Keratinocyte (primary cell): ENCODE results near the gene LY9. TPM values are rescaled to one million over a fixed set of nuclear protein-coding genes. Genes with fewer than 3 reads are reported as not detected.

Experiments used
- DNase-seq: peaks from one replicate; pipeline ENCODE4 v3.0.0-alpha.2; 2011; ENCODE audit warnings: low read depth, missing footprints, low spot score
- FAIRE-seq: peaks from 2 replicates; lab custom pipeline; 2011; peaks lifted over from hg19 to GRCh38; lab: Jason Lieb, UNC
- H2AFZ ChIP-seq: 2 replicates; pipeline ENCODE4 v1.6.0; 2012; ENCODE audit warnings: low read length, control low read depth, inconsistent platforms; ENCODE audit not compliant: control insufficient read depth
- H3K27ac ChIP-seq: 2 replicates; pipeline ENCODE4 v1.5.1; 2011; ENCODE audit warnings: low read length; ENCODE audit not compliant: control insufficient read depth, insufficient read depth
- H3K27me3 ChIP-seq: 3 replicates; pipeline ENCODE4 v1.6.0; 2011; ENCODE audit warnings: low read length; ENCODE audit not compliant: control insufficient read depth, insufficient read depth; ENCODE audit errors: extremely low read depth
- H3K36me3 ChIP-seq, 2 experiments: 2 replicates in 1 of 2; 3 replicates in 1 of 2; pipeline ENCODE4 v1.5.1; 2011; ENCODE audit warnings: low read length in 2 of 2, mild to moderate bottlenecking in 1 of 2; ENCODE audit not compliant: control insufficient read depth in 2 of 2, insufficient read depth in 2 of 2; ENCODE audit errors: extremely low read depth in 1 of 2
- H3K4me1 ChIP-seq: 3 replicates; pipeline ENCODE4 v1.5.1; 2011; ENCODE audit warnings: low read length; ENCODE audit not compliant: control insufficient read depth, insufficient read depth; ENCODE audit errors: extremely low read depth
- H3K4me2 ChIP-seq: 3 replicates; pipeline ENCODE4 v1.6.0; 2011; ENCODE audit warnings: low read depth, low read length; ENCODE audit not compliant: control insufficient read depth, insufficient read depth; ENCODE audit errors: extremely low read depth
- H3K4me3 ChIP-seq, 3 experiments: fragments of 200-600 bp in 1 of 3; sonication (generic) in 1 of 3; 2 replicates in 2 of 3; 3 replicates in 1 of 3; pipeline ENCODE4 v1.5.1; 2011 to 2016; ENCODE audit warnings: low read length in 3 of 3, mild to moderate bottlenecking in 3 of 3, control low read depth in 2 of 3, inconsistent platforms in 1 of 3, low read depth in 1 of 3, mixed read lengths in 1 of 3, mixed run types in 1 of 3, moderate library complexity in 1 of 3; ENCODE audit not compliant: control insufficient read depth in 2 of 3, insufficient read depth in 2 of 3; ENCODE audit errors: extremely low read depth in 1 of 3
- H3K79me2 ChIP-seq: 2 replicates; pipeline ENCODE4 v1.6.0; 2012; ENCODE audit warnings: low read length; ENCODE audit not compliant: control insufficient read depth, insufficient read depth
- H3K9ac ChIP-seq: 3 replicates; pipeline ENCODE4 v1.6.0; 2011; ENCODE audit warnings: low read length; ENCODE audit not compliant: control insufficient read depth, insufficient read depth; ENCODE audit errors: extremely low read depth
- H3K9me1 ChIP-seq: 3 replicates; pipeline ENCODE4 v1.6.0; 2011; ENCODE audit warnings: low read length; ENCODE audit not compliant: control insufficient read depth, insufficient read depth; ENCODE audit errors: extremely low read depth
- H3K9me3 ChIP-seq: 2 replicates; pipeline ENCODE4 v1.5.1; 2012; ENCODE audit warnings: low read depth, low read length; ENCODE audit not compliant: control insufficient read depth
- H4K20me1 ChIP-seq: 3 replicates; pipeline ENCODE4 v1.6.0; 2011; ENCODE audit warnings: low read length; ENCODE audit not compliant: control insufficient read depth, insufficient read depth; ENCODE audit errors: extremely low read depth
- EZH2 ChIP-seq: IDR thresholded peaks from one replicate; pipeline ENCODE4 v1.6.1; 2012; ENCODE audit warnings: inconsistent platforms, mild to moderate bottlenecking, low read length, moderate library complexity
- dilution Hi-C: fragments of 300-500 bp; cut with MboI; formaldehyde crosslinking; loops from one replicate; pipeline ENCODE4 v1.7.0; 2020; ENCODE audit warnings: low sequenced_read_pairs; ENCODE audit not compliant: extremely low pct_ligation_motif_present
- polyA plus RNA-seq, 5 experiments: library from polyadenylated mRNA; depleted of rRNA in 3 of 5; stranded (reverse) in 3 of 5; stranded (forward) in 1 of 5; unstranded in 1 of 5; fragments of >200 nt; gene quantifications; 1 replicate in 1 of 5; 2 replicates in 3 of 5; 3 replicates in 1 of 5; pipeline versions ENCODE4 v1.2.1 to v1.2.3, GENCODE V29; 2011 to 2012; ENCODE audit warnings: missing spikeins in 2 of 5, low read depth in 1 of 5, low replicate concordance in 1 of 5
- TF ChIP-seq, protein P1 (sequence below), 3 experiments: IDR thresholded peaks in 1 of 3; conservative IDR thresholded peaks in 1 of 3; optimal IDR thresholded peaks in 1 of 3; 2 replicates in 2 of 3; 3 replicates in 1 of 3; pipeline versions ENCODE3 to v1.5.1; 2011; ENCODE audit warnings: low read length in 3 of 3, mild to moderate bottlenecking in 3 of 3, moderate library complexity in 2 of 3, control low read depth in 1 of 3, inconsistent platforms in 1 of 3; ENCODE audit not compliant: insufficient read depth in 2 of 3; ENCODE audit errors: extremely low read depth in 1 of 3

The LY9 gene
- polyA plus RNA-seq, 1 donor (not counting 4 experiments of a cell fraction or from before 2014, with no cell fraction given): not detected

GRCh38 chr1:160797861-160798273, 1.9 kb downstream of the LY9 start:
- no peak overlapping the region for H3K4me2 ChIP-seq
- H3K4me1 ChIP-seq: peaks cover 5% of the 10 kb centered on the region
- H3K4me3 ChIP-seq: no peak overlapping the region
- no peak overlapping the region for H2AFZ ChIP-seq
- dilution Hi-C loops: no loop called here
- no peak for TF ChIP-seq EZH2
- TF ChIP-seq, protein P1, sequence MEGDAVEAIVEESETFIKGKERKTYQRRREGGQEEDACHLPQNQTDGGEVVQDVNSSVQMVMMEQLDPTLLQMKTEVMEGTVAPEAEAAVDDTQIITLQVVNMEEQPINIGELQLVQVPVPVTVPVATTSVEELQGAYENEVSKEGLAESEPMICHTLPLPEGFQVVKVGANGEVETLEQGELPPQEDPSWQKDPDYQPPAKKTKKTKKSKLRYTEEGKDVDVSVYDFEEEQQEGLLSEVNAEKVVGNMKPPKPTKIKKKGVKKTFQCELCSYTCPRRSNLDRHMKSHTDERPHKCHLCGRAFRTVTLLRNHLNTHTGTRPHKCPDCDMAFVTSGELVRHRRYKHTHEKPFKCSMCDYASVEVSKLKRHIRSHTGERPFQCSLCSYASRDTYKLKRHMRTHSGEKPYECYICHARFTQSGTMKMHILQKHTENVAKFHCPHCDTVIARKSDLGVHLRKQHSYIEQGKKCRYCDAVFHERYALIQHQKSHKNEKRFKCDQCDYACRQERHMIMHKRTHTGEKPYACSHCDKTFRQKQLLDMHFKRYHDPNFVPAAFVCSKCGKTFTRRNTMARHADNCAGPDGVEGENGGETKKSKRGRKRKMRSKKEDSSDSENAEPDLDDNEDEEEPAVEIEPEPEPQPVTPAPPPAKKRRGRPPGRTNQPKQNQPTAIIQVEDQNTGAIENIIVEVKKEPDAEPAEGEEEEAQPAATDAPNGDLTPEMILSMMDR (optimal IDR thresholded peaks at IDR 0.05 in 1 of 3, IDR thresholded peaks at IDR 0.05 in 1 of 3, conservative IDR thresholded peaks at IDR 0.05 in 1 of 3; ENCODE audit: extremely low read depth in 1 of 3, insufficient read depth in 2 of 3, low read length in 3 of 3): no peak
- no peaks in the 10 kb centered on the region for H3K36me3 ChIP-seq
- H3K27me3 ChIP-seq: no peaks in the 10 kb centered on the region
- H3K27ac ChIP-seq: no peak overlapping the region
- DNase-seq (peak; percentile 15), FAIRE-seq (no peak)
- H4K20me1 ChIP-seq: no peaks in the 10 kb centered on the region
- H3K79me2 ChIP-seq: no peaks in the 10 kb centered on the region
- H3K9me1 ChIP-seq: no peaks in the 10 kb centered on the region
- H3K9ac ChIP-seq: no peak overlapping the region
- no peaks in the 10 kb centered on the region for H3K9me3 ChIP-seq

GRCh38 chr1:160798439-160798838, 2.5 kb downstream of the LY9 start:
- H3K27me3 ChIP-seq: no peaks in the 10 kb centered on the region
- TF ChIP-seq, protein P1 (optimal IDR thresholded peaks at IDR 0.05 in 1 of 3, IDR thresholded peaks at IDR 0.05 in 1 of 3, conservative IDR thresholded peaks at IDR 0.05 in 1 of 3; ENCODE audit: extremely low read depth in 1 of 3, insufficient read depth in 2 of 3, low read length in 3 of 3): no peak
- TF ChIP-seq EZH2: no peak
- dilution Hi-C loops: no loop called here

More at GRCh38 chr1:160798439-160798838, 2.5 kb downstream of the LY9 start:
- Histone ChIP-seq H3K9me1 (no peaks in the 10 kb centered on the region), H3K27ac (no peak overlapping the region), H2AFZ (no peak overlapping the region), H3K79me2 (no peaks in the 10 kb centered on the region), H3K4me3 (no peak overlapping the region), H3K4me2 (no peak overlapping the region), H4K20me1 (no peaks in the 10 kb centered on the region), H3K36me3 (no peaks in the 10 kb centered on the region), H3K4me1 (peaks cover 5% of the 10 kb centered on the region), H3K9ac (no peak overlapping the region), H3K9me3 (no peaks in the 10 kb centered on the region)
- DNase-seq: no peak
- FAIRE-seq: no peak
